ENCODE measurements around the gene CCDC3. TPM values are rescaled to one million over a fixed set of nuclear protein-coding genes. Genes with fewer than 3 reads are reported as not detected.

Gene CCDC3
- total RNA-seq (2022; extraction: Qiagen RNA extraction), result 1.0 to 1.4 TPM (median 1.2 TPM) in 5 replicates

GRCh38 chr10:13001041-13001886 is at the start of gene CCDC3:
Gene CCDC3, minus strand, starts transcription at chr10:13001713. Its CDS starts 143 bp downstream, at chr10:13001570.

Other genes with a start within 250 kb of the CCDC3 start
- gene OPTN, start 98.5 kb upstream of the CCDC3 start, total RNA-seq (2022; extraction: Qiagen RNA extraction), result 46.8 to 58.7 TPM (median 55.7 TPM) in 5 replicates
- gene MCM10, start 159.8 kb upstream of the CCDC3 start, total RNA-seq (2022; extraction: Qiagen RNA extraction), result 17.9 to 24.7 TPM (median 20.1 TPM) in 5 replicates
- not detected in 5 replicates for gene UCMA, start 232.7 kb upstream of the CCDC3 start, total RNA-seq (2022; extraction: Qiagen RNA extraction)